Esophagus squamous epithelium (tissue), 5 donors: ENCODE data around the gene TAS2R20. TPM values are rescaled to one million over a fixed set of nuclear protein-coding genes. Genes with fewer than 3 reads are reported as not detected.

Experiments used
- DNase-seq: peaks from one replicate; lab custom pipeline; 2025; lab: John Stamatoyannopoulos, UW
- H3K27ac ChIP-seq, 4 donors: fragments of 200-600 bp; sonication (generic); one replicate each; pipeline ENCODE4 v1.5.1; 2016 to 2019; ENCODE audit warnings: mild to moderate bottlenecking in 1 of 4
- H3K27me3 ChIP-seq, 4 donors: fragments of 200-600 bp; sonication (generic); 1 replicate in 3 of 4; 2 replicates in 1 of 4; pipeline versions ENCODE4 v1.5.1 to v1.6.0; 2017 to 2021; ENCODE audit warnings: antibody characterized with exemption in 1 of 4
- H3K36me3 ChIP-seq, 3 donors: fragments of 200-600 bp; sonication (generic); one replicate each; pipeline ENCODE4 v1.5.1; 2016 to 2019
- H3K4me1 ChIP-seq, 3 donors: fragments of 200-600 bp; sonication (generic); one replicate each; pipeline ENCODE4 v1.5.1; 2017 to 2019
- H3K4me3 ChIP-seq, 4 donors: fragments of 200-600 bp; sonication (generic); 1 replicate in 3 of 4; 2 replicates in 1 of 4; pipeline ENCODE4 v1.5.1; 2016 to 2019; ENCODE audit warnings: mild to moderate bottlenecking in 2 of 4, moderate library complexity in 1 of 4
- H3K9me3 ChIP-seq, 3 donors: fragments of 200-600 bp; sonication (generic); one replicate each; pipeline ENCODE4 v1.5.1; 2016 to 2019
- POLR2A ChIP-seq, 4 donors: fragments of 450-650 bp; IDR thresholded peaks; one replicate each; pipeline ENCODE4 v1.6.1; 2017; ENCODE audit warnings: antibody characterized with exemption in 4 of 4, mild to moderate bottlenecking in 4 of 4, moderate library complexity in 3 of 4
- WGBS, 2 donors: methylation state at CpG; one replicate each; pipeline ENCODE4 v1.1.5; 2018; 5-methylcytosine and 5-hydroxymethylcytosine counted together
- intact Hi-C: fragments of 100-400 bp; cut with DNase I; formaldehyde crosslinking; loops from one replicate; pipeline ENCODE4 v1.15.0; 2022
- total RNA-seq, 4 donors: library from RNA; depleted of rRNA; stranded (reverse); fragments of >200 nt; gene quantifications; one replicate each; pipeline ENCODE4 v1.1.0, GENCODE V29; 2016
- TF ChIP-seq, protein P1 (sequence below), 6 experiments: fragments of 450-650 bp in 4 of 6; fragments of 200-600 bp in 2 of 6; sonication (generic) in 2 of 6; IDR thresholded peaks; one replicate each; pipeline ENCODE4 v1.5.1; 2016 to 2019; ENCODE audit warnings: antibody characterized with exemption in 6 of 6, mild to moderate bottlenecking in 4 of 6, moderate library complexity in 4 of 6
- donor health status: DM: yes; HTN: yes; CAD: no.

Gene TAS2R20
- total RNA-seq, 4 donors from 2014 or later: 1.2 to 2.3 TPM; not detected in 2

DNA sequence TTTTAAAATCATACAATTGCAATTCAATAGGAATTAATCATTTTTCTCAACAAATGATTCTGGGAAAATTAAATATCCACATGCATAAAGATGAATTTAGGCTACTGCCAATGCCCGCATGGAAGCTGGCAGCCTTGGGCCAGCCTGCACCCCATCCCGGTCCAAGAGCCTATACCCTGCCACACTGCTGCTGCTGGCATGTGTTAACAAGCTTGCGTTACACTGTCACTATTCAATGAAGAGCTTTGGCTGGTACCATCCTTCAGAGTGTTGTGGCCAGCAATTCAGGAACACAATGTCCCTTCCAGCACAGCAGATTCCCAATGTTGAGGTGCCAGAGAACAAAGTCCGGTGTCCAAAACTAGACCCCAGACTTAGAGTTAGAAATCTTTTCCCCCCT lies 45.5 kb downstream of the TAS2R20 start:
- Histone ChIP-seq H3K27me3 (no peaks in the 10 kb centered on the region), H3K4me1 (no peaks in the 10 kb centered on the region), H3K27ac (no peak overlapping the region), H3K4me3 (no peak overlapping the region), H3K36me3 (peaks cover 0 to 7% (median 0%) of the 10 kb centered on the region in 3 donors), H3K9me3 (no peaks in the 10 kb centered on the region)
- no peak for DNase-seq
- TF ChIP-seq POLR2A (IDR thresholded peaks at IDR 0.05): no peak
- TF ChIP-seq, protein P1, sequence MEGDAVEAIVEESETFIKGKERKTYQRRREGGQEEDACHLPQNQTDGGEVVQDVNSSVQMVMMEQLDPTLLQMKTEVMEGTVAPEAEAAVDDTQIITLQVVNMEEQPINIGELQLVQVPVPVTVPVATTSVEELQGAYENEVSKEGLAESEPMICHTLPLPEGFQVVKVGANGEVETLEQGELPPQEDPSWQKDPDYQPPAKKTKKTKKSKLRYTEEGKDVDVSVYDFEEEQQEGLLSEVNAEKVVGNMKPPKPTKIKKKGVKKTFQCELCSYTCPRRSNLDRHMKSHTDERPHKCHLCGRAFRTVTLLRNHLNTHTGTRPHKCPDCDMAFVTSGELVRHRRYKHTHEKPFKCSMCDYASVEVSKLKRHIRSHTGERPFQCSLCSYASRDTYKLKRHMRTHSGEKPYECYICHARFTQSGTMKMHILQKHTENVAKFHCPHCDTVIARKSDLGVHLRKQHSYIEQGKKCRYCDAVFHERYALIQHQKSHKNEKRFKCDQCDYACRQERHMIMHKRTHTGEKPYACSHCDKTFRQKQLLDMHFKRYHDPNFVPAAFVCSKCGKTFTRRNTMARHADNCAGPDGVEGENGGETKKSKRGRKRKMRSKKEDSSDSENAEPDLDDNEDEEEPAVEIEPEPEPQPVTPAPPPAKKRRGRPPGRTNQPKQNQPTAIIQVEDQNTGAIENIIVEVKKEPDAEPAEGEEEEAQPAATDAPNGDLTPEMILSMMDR (IDR thresholded peaks at IDR 0.05): no peak
- WGBS, 2 donors: 79 to 92% methylated on average over 4 of the region's 4 CpGs
- intact Hi-C loops: no loop called here

Other genes starting within 250 kb of the TAS2R20 start
- under 1 TPM in 1 of 4 donors, not detected in 3; 0.40 TPM for gene TAS2R7, start 195.7 kb downstream of the TAS2R20 start, total RNA-seq
- gene TAS2R8, start 191.0 kb downstream of the TAS2R20 start, total RNA-seq: not detected
- gene TAS2R9, start 188.1 kb downstream of the TAS2R20 start, total RNA-seq: under 1 TPM in 1 of 4 donors, not detected in 3; 0.66 TPM
- under 1 TPM in 2 of 4 donors, not detected in 2; 0.26 to 0.38 TPM for gene TAS2R10, start 171.9 kb downstream of the TAS2R20 start, total RNA-seq
- gene PRR4, start 148.8 kb downstream of the TAS2R20 start, total RNA-seq: 100 to 1,000 TPM in 1 of 4 donors, 1 to 10 TPM in 1, under 1 TPM in 1, not detected in 1; 0.76 to 159 (median 1.4) TPM
- 10 to 100 TPM in 3 of 4 donors, 1 to 10 TPM in 1; 5.3 to 38.5 (median 11.6) TPM for gene PRH1, start 114.0 kb downstream of the TAS2R20 start, total RNA-seq
- gene TAS2R13, start 88.7 kb downstream of the TAS2R20 start, total RNA-seq: 1 to 10 TPM in 1 of 4 donors, under 1 TPM in 1, not detected in 2; 0.88 to 2.3 TPM
- 1 to 10 TPM in 1 of 4 donors, under 1 TPM in 1, not detected in 2; 0.68 to 7.0 TPM for gene PRH2, start 69.1 kb downstream of the TAS2R20 start, total RNA-seq
- 1 to 10 TPM in 3 of 4 donors, under 1 TPM in 1; 0.80 to 3.2 (median 1.7) TPM for gene TAS2R14, start 59.0 kb downstream of the TAS2R20 start, total RNA-seq
- gene TAS2R50, start 11.4 kb downstream of the TAS2R20 start, total RNA-seq: 1 to 10 TPM in 2 of 4 donors, not detected in 2; 2.0 to 2.3 TPM
- 1 to 10 TPM in 3 of 4 donors, under 1 TPM in 1; 0.29 to 5.9 (median 2.1) TPM for gene TAS2R19, start 24.3 kb upstream of the TAS2R20 start, total RNA-seq
- gene TAS2R31, start 33.1 kb upstream of the TAS2R20 start, total RNA-seq: 1 to 10 TPM in 3 of 4 donors, not detected in 1; 1.7 to 6.5 (median 2.8) TPM
- gene TAS2R46, start 64.0 kb upstream of the TAS2R20 start, total RNA-seq: 1 to 10 TPM in 2 of 4 donors, not detected in 2; 1.7 to 3.0 TPM
- 1 to 10 TPM in 2 of 4 donors, not detected in 2; 2.2 to 4.8 TPM for gene TAS2R43, start 94.0 kb upstream of the TAS2R20 start, total RNA-seq
- gene TAS2R30, start 136.3 kb upstream of the TAS2R20 start, total RNA-seq: 1 to 10 TPM in 2 of 4 donors, under 1 TPM in 2; 0.50 to 5.7 (median 2.4) TPM
- 1 to 10 TPM; 3.4 to 6.1 (median 4.2) TPM for gene SMIM10L1, start 172.9 kb upstream of the TAS2R20 start, total RNA-seq
- gene TAS2R42, start 188.6 kb upstream of the TAS2R20 start, total RNA-seq: not detected